Activated CD4-positive, alpha-beta T cell treated with anti-CD3 and anti-CD28 coated beads, Interleukin-2, Interleukin-4, amounts not matched to agents 100 ng/mL and 50 ng/mL, durations not matched to agents 16 hours and 8 hours (primary cell): ENCODE data around the gene WWP2.
"Not testable (repeated sequence)": the region's sequence is repeated elsewhere in the genome, so short reads cannot be mapped to it uniquely, and the experiment has no call there.

Experiments
- DNase-seq: peaks from one replicate; pipeline ENCODE4 v3.0.0-alpha.2; 2020; ENCODE audit warnings: low spot score

The WWP2 gene

DNA sequence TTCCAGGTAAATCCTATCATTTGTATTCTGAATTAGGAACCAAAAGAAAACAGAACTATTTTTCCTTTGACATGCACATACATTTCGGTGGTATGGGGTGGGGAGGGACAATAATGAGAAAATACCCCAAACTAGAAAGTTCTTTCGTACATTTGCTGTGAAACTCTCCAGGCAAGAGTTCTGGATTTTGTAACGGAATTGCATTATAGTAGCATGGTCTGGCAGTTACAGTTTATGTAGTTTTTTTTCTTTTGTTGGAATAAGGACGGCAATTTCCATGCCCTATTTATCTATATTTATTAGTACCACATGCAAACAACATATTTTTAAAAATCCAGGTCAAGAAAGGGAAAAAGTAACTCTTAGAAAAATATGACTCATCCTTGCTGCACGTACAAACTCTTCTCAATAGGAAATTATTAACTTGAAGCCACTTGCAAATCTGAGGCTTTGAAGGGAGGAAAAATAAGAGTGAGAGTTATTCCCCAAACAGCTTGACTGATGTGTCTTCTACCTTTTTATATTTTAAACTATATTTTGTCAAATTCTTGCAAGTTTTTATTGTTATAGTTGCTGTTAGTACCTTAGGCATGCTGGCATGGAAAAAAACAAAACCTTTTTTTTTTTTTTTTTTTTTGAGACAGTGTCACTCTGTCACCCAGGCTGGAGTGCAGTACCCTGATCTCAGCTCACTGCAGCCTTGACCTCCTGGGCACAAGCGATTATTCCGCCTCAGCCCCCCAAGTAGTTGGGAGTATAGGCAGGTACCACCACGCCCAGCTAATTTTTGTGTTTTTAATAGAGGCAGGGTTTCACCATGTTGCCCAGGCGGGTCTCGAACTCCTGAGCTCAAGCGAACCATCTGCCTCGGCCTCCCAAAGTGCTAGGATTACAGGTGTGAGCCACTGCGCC lies 69.3 kb downstream of the WWP2 start:
- DNase-seq, result no peak

DNA sequence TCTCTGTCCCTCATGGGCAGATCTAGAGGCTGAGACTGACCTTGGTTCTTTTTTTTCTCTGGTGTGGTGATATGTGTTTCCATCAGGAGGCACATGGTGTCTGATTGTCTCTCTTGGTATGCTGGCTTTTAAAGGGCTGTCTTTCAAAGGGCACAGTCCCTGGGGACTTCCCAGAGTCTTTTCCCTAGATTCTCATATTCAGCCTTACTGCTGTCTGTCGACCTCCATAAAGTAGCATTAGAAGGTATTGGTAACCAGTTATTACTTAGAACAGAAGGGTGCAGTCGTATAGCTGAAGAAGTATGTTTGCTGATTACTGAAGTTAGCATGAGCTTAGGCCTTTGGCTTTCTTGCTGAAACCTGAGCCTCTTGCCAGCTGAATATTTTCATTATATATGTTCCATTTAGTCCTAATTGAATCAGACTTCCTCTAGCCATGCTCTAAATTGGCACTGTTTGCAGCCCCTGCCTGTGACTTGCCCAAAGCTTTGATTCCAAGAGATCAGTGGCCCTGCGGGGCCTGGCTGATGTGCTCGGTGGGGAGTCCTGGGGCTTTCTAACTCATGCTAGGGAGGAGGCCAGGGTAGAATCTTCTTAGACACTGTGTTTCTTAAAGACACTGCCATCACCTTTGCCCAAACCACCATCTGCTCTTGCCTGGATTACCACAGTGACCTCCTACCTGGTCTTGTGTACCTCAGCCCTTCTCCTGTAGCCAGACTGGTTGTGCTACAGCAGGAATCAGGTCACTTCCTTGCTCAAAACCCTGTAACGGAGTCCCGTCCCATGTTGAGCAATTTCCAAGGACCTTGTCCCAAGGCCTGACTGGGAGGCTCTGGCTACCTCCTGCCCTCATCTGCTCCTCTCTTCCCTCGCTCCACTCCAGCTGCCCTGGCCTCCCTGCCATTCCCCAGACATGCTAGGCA lies 71.5 kb downstream of the WWP2 start:
- DNase-seq, result no peak

DNA sequence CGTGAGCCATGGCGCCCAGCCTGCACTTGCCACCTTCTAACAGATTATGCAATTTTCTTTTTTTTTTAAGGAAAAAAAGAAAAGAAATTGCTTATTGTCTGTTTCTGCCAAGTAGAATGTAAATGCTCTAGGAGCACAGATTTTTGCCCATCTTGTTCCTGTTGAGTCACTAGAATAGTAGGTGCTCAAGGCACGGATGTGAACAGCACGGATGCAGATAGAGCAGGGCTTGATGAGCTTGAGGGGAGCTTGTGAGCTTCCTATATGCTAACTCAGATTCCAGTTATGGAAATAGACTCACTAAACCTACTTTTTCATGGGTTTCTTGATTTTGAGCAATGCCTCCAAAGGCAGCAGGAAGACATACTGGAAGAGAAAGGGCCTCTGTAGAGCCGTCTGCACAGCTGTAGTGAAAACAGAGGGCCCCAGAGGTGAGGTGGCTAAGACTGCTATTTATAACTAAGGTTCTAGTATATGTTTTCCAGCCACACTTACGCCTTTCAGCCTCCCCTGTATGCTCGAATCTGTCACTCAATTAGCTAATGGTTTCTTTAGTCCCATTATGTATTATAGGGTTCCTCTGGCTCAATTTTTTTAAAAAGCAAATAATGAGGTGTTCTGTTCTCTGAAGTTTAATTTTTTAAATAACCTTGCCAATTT lies 72.8 kb downstream of the WWP2 start:
- DNase-seq, result no peak

DNA sequence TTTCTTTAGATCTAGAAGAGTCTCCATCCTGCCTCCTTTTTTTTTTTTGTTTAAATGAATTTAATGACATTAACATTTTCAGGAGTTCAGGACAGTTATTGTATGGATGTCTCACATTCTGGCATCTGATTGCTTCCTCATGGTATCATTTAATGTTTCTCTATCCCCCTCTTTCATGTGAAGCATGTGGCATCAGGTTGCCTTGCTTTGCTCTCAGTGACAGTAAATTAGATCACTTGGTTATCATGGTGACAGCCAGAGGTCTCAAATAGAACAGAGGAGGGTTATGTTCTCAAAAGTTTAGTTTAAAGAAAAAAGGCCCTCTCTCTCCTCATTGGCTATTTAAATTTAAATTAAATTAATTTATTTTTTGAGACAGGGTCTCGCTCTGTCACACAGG lies 74.1 kb downstream of the WWP2 start:
- DNase-seq, result no peak

DNA sequence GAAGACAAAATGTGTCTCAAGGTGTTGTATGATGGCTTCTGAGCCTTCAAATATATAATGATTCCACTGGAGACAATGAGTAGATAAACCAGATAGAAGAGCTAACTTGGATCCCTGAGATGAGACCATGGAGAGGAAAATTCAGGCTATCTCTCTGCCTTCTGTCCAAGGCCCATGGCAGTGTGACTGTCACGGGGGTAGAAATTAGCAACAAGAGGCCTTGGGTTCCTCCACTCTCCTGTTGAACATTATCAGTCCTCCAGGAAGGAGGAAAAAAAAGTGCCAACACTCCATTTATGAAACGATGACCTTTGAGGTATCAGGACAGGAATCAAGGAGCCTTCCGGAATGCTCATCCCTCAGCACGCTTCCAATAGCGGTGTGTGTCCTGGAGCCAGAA lies 75.2 kb downstream of the WWP2 start:
- DNase-seq, result no peak

DNA sequence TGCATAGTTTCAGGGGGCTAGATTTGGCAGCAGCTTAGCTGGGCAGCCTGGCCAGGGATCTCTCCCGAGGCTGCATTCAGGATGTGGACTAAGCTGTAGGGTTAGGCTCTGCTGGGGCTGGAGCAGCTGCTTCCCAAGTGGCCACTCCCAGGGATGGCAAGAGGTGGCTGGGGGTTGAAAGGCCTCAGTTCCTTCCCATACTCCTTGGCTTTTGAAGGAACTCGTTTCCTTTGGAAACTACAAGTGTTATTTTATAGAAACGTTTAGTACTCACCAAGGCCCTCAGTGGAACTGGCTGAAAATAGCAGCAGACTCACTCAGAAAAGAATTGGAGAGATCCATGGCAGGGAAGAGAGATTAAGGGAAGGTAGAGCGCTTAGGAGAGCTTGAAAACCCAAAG lies 76.4 kb downstream of the WWP2 start:
- DNase-seq, result no peak

DNA sequence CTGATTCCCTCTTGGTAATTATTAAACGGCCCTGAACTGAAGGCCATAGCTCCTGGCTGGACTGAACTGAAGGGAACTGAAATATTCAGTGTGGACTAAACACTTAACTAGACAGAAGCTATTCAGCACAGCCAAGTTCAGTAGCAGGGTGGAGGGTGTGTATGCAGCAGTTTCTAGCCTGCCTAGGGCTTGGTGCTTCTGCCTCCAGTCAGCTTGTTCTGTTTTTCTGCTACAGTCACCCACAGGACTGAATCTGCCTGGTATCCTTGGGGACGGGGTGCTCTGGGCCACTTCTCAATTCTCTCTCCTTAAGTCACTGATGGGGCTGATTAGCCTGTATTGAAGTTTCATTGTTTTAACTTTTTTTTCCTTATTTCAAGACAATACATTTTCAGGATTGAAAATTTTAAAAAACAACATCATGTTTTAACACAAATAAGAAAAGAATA lies 77.1 kb downstream of the WWP2 start:
- no peak for DNase-seq

DNA sequence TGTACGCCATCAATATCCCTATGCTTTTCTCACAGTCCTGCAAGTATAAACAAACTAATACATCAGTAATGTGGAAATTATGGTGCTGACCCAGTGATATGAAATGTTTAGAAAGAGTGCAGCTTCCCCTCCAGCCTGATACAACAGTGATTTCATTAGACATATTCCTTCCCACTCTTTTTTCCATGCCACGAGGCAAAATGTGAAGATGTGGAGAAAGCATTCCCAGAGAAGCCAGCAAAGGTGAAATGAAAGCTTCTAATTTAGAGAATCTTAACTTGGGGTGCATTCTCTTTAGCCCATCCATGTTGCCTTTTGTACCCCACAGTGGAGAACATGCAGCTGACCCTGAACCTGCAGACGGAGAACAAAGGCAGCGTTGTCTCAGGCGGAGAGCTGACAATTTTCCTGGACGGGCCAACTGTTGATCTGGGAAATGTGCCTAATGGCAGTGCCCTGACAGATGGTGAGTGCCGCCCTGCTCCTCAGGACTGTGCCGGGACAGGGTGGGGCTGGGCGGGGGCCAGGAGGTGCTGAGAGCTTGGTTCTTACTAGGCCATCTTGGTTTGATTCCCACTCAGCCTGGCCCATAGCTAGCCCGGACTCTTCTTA lies 77.8 kb downstream of the WWP2 start:
- no peak for DNase-seq

DNA sequence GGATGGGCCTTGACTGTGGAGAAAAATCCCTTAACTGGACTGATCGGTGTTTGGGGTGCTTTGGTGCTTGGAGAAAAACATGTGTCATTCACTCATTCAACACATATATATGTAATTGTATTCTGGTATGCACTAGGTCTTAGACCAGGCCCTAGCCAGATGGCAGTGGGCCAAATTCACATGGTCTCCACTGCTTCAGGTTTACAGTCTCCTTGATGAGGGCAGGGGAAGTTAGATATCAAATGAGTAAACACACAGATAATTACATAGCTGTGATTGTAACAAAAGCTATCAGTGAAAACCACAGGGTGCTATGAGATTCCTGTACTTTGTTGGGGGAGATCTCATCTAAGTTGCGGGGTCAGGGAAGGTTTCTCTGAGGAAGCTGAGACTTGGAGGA lies 78.8 kb downstream of the WWP2 start:
- DNase-seq, result no peak

DNA sequence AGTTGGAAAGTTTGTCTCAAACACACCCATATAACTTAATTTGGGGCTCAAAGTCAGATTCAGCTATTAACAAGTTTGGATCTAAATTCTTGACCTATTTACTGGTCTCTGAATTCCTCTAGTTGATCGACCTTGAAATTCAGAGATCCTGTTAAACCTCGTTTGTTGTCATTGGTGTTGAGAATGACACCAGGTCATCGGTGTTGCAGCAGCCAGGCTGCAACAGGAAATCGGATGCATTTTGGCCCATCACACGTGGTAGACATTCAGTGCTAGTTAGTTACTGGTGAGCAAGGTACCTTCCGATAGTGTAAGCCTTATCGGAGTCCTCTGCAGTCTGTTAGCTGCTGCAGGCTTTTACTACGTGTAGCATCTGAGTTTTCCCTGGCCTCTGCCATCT lies 82.3 kb downstream of the WWP2 start:
- no peak for DNase-seq

DNA sequence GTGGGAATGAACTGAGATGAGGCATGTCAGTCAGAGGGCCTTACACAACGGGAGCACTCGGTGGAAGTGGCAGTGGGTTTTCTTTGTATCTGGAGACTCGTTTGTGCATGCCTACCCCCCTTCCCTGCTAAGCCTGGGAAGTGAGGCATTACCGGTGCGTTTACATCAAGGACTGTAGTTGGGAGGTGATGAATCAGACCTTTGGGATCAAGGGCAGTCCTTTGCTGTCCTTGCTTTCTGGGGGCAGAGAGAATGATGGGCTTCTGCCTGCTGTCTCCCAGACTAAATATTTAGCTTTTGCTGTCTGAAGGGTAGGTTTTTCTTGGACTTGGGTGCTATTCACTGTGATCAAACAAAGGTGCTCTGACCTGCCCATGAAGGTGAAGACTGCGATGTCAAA lies 83.0 kb downstream of the WWP2 start:
- DNase-seq, result no peak

DNA sequence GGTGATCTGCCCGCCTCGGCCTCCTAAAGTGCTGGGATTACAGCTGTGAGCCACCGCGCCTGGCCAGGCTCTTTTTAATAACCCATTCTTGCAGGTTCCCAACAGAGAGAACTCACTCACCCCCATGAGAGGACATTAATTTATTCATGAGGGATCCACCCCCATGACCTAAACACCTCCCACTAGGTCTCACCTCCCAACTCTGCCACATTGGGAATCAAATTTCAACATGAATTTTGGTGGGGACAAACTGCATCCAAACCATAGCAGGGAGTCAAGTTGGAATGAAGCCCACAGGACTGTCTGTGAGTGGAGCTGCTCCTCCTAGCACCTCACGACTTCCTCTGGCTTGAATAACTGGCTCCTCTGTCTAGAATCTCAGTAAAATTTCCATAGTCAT lies 85.5 kb downstream of the WWP2 start:
- DNase-seq, result no peak

DNA sequence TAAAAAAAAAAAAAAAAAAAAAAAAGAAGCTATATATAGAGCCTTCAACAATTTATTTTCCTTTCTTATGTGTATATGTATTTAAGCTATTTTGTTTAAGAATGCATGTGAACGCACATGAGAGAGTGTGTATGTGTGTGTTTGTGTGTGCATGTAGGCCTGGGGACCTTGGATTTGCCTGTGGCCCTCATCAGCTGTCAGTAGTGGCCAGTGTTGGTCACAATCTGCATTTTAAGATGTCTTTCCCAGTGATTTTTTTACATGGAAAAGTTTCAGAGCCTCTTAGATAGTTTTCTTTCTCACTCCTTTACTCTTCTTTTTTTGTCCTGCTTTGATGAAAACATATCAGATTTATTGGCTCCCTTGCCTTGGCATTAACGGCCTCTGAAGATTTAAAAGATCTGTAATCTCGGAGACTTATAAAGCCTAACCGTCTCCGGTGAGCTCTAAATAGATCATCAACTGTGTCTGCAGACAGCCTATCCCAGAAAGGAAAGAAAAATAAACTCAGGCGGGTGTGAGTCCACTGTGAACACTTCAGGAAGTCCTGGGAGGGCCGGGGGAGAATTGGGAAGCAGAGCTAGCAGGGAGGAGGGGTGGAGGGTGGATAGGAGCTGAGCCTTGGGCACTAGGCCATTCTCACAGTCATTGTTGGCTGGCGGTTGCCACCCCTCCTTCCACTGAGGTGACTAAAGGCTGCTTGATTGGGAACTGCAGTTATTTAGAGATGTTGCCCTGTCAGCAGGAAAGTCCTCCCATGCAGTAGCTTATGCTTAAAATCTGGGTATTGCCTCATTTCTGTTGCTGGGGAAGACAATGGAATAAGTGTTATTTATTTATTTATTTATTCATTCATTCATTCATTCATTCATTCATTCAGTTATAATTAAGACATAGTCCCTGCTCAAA lies 86.8 kb downstream of the WWP2 start:
- no peak for DNase-seq

DNA sequence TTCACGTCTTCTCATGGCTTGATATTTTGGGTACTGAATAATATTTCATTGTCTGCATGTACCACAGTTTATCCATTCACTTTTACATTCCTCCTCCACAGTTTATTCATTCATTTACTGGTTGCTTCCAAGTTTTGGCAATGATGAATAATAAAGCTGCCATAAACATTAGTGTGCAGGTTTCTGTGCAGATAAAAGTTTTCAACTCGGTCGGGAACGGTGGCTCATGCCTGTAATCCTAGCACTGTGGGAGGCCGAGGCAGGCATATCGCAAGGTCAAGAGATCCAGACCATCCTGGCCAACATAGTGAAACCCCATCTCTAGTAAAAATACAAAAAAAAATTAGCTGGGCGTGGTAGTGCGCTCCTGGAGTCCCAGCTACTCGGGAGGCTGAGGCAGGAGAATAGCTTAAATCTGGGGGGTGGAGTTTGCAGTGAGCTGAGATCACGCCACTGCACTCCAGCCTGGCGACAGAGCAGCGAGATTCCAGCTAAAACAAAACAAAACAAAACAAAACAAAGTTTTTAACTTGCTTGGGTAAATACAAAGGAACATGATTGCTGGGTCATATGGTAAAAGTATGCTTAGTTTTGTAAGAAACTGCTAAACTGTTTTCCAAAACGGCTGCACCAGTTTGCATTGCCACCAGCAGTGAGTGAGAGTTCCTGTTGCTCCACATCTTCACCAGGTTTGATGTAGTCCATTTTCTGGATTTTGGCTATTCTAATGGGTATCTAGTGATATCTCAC lies 89.5 kb downstream of the WWP2 start:
- no peak for DNase-seq

DNA sequence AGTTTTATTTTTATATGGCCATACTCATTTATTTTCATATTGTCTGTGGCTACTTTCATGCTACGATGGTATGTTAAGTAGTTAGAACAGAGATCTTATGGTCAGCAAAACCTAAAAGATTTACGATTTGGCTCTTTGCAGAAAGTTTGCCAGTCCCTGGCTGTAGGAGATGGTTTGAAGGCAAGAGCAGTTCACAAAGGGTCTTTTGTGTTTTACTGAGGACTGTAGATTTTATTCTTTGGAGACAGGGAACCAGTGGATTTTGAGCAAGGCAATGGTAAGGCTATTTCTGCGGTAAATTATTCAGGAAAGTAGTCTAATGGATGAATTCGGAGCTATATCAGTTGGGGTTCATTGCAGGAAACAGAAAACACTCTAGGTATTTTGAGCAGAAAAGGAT lies 90.7 kb downstream of the WWP2 start:
- no peak for DNase-seq

DNA sequence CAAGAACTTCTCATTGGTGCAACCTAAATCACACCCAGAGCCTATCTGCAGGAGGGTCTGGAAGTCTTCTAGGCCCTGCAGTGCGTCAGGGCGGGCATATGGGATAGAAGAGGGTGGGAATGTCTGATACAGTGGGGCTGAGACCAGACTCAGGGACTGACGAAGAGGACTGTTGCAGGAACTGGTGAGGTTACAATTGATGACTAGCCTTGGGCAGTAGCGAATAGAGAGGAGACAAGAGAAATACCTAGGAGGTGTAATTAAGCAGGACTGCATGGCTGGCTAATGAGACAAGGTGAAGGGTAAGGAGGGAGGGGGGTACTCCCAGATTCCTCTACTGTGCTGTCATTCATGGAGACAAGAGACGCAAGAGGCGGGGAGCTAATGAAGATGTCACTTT lies 91.3 kb downstream of the WWP2 start:
- no peak for DNase-seq

DNA sequence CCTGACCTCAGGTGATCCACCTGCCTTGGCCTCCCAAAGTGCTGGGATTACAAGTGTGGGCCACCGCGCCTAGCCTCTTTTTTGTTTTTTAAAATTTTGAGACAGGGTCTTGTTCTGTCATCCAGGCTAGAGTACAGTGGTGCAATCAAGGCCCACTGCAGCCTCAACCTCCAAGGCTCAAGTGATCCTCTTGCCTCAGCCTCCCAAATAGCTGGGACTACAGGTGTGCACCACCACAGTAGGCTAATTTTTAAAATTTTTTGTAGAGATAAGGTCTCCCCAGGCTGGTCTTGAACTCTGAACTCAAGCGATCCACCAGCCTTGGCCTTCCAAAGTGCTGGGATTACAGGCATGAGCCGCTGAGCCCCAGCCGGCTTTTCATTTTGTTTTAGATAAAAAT lies 92.6 kb downstream of the WWP2 start:
- DNase-seq, result not testable (repeated sequence)

DNA sequence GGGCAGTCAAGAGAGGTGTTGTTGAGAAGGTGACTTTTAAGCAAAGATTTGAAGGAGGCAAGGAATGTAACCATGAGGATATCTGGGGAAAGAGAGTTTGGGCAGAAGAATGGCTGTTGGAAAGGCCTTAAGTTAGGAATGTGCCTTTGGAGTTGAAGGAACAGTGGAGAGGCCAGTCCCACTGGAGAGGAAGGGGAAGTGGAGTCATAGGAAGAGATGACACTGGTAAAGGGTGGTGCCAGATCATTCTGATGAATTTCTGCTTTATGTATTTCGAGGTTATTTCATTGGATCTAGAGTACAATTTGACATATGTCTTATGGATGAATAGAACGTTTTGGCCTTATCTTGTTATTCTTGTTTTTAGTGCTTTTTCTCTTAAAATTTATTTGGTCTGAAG lies 93.5 kb downstream of the WWP2 start:
- DNase-seq, result no peak

DNA sequence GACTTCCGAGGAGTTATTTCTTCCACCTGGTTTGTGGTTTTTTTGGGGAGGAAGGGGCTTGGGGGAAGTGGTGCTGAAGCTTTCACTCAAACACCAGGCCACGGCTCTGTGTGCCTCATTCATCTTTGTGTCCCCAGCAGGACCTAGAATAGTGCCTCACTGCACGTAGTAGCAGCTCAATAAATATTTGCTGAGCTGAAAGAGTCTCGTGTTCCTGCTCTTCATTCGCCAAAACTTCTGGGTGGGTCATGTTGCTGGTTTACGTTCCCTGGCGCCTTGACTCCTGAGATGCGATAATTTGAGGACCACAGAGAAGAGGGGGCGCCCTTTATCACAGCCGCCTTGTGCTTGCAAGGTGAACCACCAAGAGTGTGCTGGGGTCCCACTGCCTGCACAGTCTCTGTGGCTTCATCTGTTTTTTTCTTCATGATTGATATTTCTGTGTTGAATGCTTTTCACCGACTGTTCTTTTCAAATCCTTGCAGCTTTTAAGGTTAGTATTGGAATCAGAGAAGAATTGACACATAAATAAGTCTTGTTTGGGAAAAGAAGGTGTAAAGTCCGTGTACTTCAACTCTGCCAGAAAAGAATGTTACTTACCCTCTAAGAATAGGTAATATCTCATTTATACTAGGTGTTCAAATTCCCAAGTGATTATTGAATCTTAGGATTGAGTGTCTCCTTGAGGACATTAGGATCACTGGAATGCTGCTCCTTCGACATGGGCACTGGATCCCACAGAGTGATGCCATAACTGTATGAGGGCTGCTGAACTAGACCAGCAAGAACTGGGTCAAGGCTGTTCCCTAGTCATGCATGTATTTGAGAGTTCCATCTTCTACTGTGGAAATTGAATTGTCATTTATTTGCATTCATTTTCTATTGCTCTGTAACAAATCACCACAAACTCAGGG lies 96.3 kb downstream of the WWP2 start:
- DNase-seq, result no peak
